Stimulated activated CD4-positive, alpha-beta T cell treated with anti-CD3 and anti-CD28 coated beads, Interleukin-15, amount 100 ng/mL, for 24 hours (primary cell): ENCODE results near the gene HMGN2.

ENCODE experiments used
- DNase-seq: peaks from one replicate; pipeline ENCODE4 v3.0.0-alpha.2; 2020

The HMGN2 gene

DNA sequence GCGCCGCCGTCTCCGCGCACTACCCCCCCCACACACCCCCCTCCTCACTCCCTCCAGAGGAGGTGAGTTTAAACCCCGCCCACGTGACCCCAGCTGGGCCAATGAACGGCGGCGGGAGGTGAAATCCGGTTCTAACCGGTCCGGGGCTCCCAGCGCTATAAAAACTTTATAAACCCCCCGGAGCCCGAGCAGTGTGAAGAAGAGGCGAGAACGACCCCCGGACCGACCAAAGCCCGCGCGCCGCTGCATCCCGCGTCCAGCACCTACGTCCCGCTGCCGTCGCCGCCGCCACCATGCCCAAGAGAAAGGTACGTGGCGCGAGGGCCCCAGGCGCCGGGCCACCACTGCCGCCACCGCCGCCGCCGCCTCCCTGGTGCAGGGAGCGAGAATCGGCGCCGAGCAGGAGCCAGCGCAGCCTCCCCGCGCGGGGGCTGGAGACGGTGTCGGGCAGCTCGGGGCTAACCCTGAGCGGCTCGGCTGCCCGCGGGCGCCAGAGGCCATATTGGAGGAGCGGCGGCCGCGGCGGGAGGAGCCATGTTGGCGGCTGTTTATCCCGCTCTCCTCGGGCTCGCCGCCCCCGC is at the start of gene HMGN2:
Gene HMGN2, plus strand, starts transcription at position 121 of the 581 bp plus-strand sequence. Its CDS starts 173 bp downstream, at position 294.
- peak; percentile 96 for DNase-seq

DNA sequence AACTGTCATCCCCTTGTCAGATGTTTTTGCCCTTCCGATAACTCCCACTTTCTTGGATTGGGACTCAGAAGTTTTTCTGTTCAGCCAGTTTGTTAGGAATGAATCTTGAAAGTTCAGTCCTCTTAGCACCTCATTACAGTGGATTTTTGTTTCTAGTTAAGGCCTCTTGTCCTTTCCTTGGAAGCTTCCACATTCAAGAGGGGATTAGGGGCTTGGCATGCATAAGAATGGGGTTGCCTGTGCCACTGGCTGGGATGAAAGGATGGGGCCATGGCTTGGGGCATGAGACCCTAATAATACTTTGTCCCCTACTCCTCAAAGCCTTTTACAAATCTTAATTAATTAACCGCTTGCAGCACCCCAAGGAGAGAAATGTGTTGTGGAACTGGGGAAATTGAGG is 42.5 kb upstream of the HMGN2 start:
- DNase-seq = no peak

- peak; percentile 99 for DNase-seq
Measured at GRCh38 chr1:26431979-26432695, 40.1 kb upstream of the HMGN2 start, which contains the start of gene DHDDS. Gene DHDDS (plus strand): TSS chr1:26432321. CDS start chr1:26432946, 625 bp downstream.

DNA sequence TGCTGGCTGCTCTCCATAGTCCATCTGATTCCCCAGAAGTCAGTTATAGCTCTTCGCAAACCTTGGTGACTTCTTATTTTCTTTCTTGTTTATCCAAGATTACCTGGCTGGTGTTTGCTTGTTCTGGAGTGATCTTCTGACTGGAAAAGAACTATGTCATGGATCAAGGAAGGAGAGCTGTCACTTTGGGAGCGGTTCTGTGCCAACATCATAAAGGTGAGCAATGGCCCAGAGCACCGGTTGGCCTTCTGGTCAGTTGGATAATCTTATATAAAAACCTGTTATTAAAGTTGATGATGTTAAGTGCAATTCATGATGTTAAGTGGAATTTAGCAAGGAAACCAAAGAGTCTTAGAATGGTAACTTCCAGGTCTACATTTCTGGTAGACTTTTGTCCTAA is 39.4 kb upstream of the HMGN2 start:
- no peak for DNase-seq

DNA sequence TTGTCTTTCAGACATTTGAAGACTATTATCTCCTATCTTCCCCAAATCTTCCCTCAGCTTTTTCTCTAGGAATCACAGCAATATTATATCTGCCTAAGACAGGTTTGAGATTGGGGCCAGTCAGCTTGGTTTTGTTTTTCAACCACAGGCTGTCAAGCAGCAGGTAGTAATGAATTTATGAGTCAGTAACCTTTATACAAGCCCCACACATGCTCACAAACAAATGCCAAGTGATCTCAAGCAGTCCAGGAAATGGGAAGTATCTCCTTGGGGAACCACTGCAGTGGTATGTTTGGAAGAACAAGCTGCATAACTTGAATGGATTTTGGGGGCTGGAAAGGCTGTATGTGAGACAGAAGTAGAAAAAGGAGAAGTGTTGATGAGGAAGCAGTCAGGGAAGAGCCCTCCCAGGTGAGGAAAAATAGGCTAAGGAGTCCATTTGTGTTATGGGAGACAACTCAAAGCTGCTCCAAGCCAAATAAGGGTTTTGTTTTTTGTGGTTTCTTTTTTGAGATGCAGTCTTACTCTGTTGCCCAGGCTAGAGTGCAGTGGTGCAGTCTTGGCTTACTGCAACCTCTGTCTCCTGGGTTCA is 38.0 kb upstream of the HMGN2 start:
- no peak for DNase-seq

DNA sequence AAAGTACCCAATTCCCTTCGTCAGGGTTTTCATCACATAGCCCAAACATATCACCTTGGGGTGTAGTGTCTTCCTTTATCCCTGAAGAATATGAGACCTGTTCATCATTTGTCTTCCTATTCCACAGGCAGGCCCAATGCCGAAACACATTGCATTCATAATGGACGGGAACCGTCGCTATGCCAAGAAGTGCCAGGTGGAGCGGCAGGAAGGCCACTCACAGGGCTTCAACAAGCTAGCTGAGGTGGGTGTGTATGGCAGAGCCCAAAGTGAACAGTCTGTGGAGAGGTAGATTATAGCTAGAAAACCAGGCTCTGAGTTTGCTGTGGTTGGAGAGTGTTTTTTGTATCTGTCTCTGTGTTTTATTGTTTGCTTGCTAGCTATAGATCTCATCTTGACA is 34.2 kb upstream of the HMGN2 start:
- DNase-seq = no peak

GRCh38 chr1:26440259-26440658 is 32.0 kb upstream of the HMGN2 start:
- DNase-seq = no peak

GRCh38 chr1:26449868-26450267 is 22.4 kb upstream of the HMGN2 start:
- no peak for DNase-seq

- no peak for DNase-seq
Measured at GRCh38 chr1:26450908-26451307, 21.3 kb upstream of the HMGN2 start.

DNA sequence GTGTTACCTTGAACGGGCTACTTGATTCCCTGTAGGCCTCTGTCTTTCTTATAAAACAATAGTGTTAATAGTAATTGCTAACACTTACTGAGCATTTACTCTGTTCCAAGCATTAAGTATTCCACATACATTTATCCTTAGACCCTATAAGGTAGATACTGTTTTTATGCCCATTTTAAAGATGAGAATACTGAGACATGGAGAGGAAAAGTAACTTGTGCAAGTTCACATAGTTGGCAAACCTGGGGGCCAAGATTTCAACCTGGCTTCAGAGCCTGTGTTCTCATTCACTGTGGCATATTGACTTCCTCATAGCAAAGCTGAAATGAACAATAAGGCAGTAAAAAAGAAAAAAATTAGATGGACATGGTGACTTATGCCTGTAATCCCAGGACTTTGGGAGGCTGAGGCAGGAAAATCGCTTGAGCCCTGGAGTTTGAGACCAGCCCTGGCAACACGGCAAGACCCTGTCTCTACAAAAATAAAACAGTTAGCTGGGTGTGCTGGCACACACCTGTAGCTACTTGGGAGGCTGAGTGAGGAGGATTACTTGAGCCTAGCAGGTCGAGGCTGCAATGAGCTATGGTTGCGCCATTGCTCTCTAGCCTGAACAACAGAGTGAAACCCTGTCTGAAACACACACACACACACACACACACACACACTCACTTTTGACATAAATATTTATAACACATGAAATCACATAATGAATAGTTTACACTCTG is 19.6 kb upstream of the HMGN2 start:
- DNase-seq = no peak

DNA sequence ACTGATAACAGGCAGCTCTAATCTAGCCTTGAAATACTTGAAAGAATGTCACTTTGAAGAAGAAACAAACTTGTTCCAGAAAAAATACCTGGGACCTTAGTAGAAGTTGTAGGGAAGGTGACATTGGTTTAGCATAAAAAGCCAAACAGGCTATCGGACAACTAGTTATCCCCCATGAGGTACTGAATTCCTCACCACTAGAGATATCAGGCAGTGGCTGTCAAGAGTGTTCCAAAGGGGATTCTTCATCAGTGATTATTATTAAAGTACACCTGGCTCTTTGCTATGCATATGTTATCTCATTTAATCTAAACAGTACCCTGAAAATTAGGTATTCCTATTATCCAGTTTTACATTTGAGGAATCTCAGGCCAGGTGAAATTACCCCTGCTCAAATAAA is 13.1 kb upstream of the HMGN2 start:
- no peak for DNase-seq

GRCh38 chr1:26459573-26460031 is 12.6 kb upstream of the HMGN2 start:
- no peak for DNase-seq

DNA sequence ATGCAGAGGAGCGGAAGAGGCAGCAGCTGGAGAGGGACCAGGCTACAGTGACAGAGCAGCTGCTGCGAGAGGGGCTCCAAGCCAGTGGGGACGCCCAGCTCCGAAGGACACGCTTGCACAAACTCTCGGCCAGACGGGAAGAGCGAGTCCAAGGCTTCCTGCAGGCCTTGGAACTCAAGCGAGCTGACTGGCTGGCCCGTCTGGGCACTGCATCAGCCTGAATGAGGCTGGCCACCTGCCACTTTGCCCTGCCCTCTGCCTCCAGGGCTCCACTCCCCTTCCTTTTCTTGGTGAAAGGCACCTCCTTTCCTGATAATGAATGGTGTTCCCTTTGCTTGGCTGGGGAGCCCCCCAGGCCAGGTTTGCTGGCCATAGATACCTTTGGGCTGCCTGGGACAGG is 3.3 kb upstream of the HMGN2 start:
- DNase-seq = no peak

GRCh38 chr1:26469558-26469957 is 2.7 kb upstream of the HMGN2 start:
- no peak for DNase-seq

DNA sequence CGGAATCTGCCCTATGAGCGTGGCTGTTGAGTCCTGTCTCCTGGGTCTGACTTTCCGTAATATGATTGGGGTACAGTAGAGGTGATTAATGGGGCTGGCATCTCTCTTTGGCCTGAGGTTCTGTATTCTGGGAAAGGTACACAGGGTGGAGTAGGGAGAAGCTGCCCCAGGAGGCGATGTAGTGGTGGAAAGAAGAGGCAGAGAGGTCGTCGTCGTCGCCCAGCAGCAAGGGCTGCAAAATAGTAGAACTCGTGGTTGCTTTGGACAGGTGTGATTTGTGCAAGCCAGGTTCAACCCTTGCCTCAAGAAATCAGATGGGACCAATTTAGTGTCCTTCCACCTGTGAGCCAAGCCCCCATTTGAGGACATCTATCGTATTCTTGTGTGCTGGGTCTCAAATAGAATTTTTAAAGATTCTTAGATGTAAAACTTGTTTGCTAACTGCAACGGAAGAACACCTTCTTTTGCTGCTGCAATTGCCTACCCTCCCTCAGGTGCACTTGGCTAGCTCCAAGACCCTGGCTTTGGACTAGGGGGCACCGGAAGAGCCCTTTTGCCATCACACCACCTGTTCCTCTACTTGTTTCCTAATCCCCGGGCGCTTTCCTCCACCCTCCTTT is 1.3 kb upstream of the HMGN2 start:
- DNase-seq = peak; percentile 11

- no peak for DNase-seq
Measured at GRCh38 chr1:26471498-26472319, 531 bp upstream of the HMGN2 start.

- peak; percentile 93 for DNase-seq
Measured at GRCh38 chr1:26472901-26473845, 933 bp downstream of the HMGN2 start.

DNA sequence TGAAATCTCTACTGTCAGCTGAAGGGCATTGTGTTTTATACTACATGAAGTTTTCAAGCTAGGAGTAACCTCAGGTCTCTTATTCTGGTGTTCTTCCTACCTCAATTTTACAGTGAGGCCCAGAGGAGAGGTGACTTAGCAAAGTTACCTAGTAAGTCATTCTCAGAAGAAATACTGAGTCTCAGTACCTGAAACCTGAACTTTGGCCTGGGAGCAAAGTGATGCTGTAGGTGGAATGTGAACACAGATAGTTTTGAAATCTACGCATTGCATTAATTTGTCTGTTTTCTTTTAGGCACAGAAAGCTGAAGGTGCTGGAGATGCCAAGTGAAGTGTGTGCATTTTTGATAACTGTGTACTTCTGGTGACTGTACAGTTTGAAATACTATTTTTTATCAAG is 2.6 kb downstream of the HMGN2 start:
- no peak for DNase-seq

DNA sequence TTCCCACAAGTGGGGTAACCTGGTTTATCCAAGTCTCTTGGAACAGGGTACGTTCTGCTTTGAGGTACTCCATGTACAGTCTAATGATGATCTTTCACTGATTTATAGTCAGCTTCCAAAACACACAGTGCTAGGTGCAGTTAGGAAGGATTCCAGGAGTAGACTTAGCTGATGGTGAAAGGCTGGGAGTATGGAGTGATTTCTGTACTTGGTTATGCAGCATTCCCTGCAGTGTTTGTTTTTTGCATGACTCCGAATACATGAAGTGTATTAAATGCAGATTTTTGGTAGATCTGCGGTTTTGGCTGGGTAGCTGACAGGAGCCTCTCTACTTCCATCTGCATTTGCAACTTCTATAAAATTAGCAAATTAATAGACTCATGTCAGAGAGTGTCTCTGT is 3.7 kb downstream of the HMGN2 start:
- DNase-seq = no peak

- DNase-seq = no peak
Measured at GRCh38 chr1:26476958-26477357, 4.7 kb downstream of the HMGN2 start.
